NCI-H226 (cell line): ENCODE data around the gene TPRG1L.

Experiments
- DNase-seq: peaks from one replicate; pipeline ENCODE4 v3.0.0-alpha.2; 2015

TPRG1L gene

GRCh38 chr1:3668585-3669300 is 43.9 kb downstream of the TPRG1L start:
- no peak for DNase-seq

GRCh38 chr1:3669421-3669821 is 44.6 kb downstream of the TPRG1L start:
- no peak for DNase-seq

- DNase-seq: no peak
These were observed 45.2 kb downstream of the TPRG1L start for GRCh38 chr1:3669971-3670431.

GRCh38 chr1:3670823-3671265 is 46.0 kb downstream of the TPRG1L start:
- no peak for DNase-seq

GRCh38 chr1:3671371-3672180 is 46.8 kb downstream of the TPRG1L start:
- DNase-seq: no peak

- no peak for DNase-seq
These were observed 47.6 kb downstream of the TPRG1L start for GRCh38 chr1:3672231-3672970.

GRCh38 chr1:3672971-3673361 is 48.2 kb downstream of the TPRG1L start:
- DNase-seq: no peak

GRCh38 chr1:3673381-3674099 is 48.7 kb downstream of the TPRG1L start:
- DNase-seq: no peak

GRCh38 chr1:3674100-3675094 is 49.6 kb downstream of the TPRG1L start:
- DNase-seq: no peak

- no peak for DNase-seq
These were observed 50.6 kb downstream of the TPRG1L start for GRCh38 chr1:3675436-3675835.

- no peak for DNase-seq
These were observed 52.0 kb downstream of the TPRG1L start for GRCh38 chr1:3676581-3677470.

- DNase-seq: no peak
These were observed 52.7 kb downstream of the TPRG1L start for GRCh38 chr1:3677484-3677883.

GRCh38 chr1:3678361-3679097 is 53.7 kb downstream of the TPRG1L start:
- DNase-seq: no peak

- no peak for DNase-seq
These were observed 54.3 kb downstream of the TPRG1L start for GRCh38 chr1:3679098-3679555.
